ENCODE results near the gene SLC25A26.
A peak's percentile ranks its signal among the peaks of the same experiment; 100 is the strongest.

Gene SLC25A26

DNA sequence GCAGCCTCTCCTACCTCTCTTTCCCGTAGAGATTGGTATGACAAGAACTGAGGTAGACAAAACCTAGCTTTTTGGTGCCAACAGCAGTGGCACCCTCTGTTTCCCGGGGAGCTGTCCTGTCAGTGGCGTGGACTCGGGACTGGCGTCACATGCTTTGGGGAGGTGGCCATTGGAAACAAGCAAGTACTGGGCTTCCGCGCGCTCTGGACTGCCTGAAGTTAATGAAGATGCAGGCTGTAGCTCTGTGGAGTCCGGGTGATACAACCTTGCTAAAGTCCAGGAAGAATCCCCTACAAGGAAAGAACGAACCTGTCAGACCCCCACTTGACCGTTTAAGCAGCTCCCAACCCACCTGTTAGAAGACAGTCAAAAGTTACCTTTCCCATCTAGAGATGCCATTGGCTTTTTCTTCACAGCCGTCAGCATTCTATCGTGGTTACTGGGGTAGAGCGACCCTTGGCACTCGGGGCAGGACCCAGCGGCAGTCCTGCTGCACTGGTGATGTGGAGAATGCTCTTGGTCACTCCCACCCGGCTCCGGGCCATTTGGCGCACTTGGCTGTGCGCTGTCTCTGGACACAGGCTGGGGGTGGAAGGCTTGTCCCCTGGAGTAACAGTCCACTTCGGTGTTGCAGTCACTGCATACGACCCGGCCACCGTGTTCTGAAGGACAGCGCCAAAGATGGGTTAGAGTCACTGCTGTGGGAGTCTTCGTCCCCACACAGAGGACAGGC is 159.6 kb downstream of the SLC25A26 start:
- DNase-seq, result no peak

DNA sequence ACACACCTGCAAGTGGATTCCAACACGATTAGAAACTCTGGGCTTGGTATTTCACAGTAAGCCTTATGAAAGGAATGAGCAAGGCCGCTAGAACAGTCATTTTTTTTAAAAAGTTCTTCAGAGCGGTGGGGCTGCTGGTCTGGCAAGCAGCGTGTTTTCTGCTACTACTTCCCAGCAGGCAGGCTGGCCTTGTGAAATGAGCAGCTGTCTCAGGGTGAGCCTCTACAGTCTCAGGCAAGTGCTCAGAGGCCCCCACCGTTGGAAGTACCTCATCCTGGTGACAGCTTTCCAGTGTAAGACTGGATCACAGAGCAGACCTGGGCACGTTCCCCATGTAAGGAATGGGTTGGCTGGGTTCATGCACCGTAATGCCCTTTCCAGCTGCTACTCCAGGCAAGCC is 160.8 kb downstream of the SLC25A26 start:
- no peak for DNase-seq

DNA sequence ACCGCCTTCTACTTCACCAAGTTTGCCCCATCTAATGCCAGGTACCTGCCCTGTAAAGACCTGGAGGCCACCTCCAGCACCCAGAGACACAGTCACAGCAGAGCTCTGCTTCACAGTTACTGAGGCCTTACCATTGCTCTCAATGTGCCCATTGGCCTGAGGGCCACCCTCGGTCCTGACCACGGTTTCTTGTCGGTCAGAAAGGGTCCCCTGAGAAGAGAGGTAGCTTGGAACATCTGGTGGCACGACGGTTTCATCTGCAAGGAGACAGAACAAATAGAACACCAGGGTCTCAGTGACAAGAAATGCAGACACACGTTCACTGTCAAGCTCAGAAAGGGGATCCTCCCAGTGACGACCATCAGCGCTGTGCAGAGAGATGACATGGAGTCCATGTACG is 161.3 kb downstream of the SLC25A26 start:
- DNase-seq, result no peak

DNA sequence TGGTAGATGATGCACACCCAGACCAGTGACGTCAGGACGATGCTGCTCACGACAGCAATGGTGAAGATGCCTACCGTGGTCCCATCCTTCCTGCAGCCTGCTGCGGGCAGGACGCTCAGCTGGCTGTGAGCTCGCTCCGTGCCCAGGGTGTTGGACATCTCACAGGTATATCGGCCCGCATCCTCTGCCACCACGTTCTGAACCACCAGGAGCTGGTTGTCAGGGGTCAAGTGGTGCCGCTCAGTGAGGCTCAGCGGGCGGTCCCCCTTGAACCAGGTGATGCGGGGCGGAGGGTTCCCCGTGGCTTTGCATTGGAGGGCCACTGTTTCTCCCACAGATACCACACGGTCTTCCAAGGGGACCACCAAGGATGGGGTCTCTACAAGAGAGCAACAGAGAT is 162.2 kb downstream of the SLC25A26 start:
- DNase-seq, result no peak

DNA sequence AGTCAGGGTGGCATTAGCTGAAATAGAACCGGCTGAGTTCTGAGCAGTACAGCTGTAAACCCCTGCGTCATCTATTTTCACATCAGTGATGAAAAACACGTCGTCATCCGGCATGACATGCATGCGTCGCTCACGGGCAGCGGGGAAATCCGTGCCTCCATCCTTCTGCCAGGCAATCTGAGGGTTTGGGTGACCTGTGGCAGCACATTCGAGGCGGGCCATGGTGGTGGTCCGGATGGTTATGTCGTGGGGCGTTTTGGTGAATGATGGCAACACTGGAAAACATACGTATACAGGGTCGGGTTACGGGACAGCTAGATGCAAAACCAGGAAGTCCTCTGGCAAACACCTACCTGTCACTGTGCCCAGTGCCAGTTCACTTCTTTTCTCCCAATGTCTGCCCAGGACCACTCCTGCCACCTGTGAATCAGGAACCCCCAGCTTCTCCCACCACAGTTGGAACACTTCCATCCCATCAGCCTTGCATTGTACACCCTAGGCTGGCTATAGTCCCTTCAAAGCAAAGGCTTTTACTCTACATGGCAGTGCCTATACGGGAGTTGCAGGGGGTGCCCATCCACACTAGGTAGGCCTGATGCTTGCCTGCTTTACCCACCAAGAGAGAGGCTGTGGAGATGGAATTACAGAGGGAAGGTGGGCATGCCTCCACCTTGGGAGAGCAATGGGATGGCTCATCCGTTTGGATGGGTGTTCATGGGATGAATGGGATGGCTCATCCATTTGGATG is 163.4 kb downstream of the SLC25A26 start:
- no peak for DNase-seq

DNA sequence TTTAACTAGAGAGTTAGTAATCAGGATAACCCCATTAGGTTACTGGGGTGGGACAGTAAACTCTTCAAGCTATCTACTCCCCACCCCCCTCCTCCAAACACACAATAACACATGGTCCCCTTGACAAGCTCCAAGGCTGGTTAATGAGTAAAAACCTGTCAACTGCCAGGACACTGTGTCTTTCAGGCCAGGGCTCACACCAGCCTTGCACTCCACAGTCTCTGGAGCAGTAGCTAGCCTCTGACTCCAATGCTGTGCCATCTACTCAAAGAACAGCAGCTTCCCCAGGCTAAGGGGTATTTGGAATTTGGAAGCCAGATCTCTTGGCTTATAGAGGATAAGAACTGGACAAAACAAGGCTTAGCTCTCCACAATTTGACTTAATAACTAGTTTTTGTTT is 164.3 kb downstream of the SLC25A26 start:
- no peak for DNase-seq

DNA sequence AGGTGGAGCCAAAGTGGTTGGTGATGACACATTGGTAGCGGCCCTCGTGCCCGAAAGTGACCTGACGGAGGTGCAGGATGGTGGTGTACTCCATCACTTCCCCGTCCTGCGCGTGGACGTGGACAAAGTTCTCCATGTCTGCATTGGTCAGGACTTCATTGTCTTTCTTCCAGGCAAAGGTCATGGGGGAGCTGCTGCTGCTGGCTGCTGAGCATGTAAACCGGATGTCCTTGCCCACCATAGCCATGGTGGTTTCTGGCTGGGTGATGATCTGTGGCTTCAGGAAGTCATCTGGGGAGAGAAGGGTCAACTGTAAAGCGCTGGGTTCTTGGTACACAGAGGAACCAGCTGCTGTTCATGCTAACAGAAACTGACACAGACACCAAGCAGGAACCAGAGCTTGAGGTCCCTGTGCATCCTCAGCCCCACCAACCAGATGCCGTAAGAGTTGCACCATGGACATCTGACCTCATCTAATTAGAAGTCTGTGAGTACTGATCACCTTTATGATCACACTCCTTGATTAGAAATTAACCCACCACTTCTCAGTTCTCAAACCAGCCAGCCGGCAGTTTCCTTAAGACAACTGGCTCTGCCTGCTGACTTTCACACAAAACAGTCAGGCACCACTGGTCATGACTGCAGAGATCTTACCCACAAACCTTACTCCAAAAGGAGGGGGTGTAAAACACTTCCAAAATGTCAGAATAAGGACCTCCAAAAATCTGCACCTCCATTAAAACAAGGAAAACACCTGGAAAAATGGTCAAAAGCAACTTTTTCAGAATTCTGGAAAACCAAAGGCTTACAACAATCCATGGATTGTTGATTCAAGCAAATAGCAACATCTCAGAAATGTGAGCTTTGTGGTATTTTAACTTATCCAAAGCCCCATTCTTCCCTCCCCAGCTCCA is 165.5 kb downstream of the SLC25A26 start:
- no peak for DNase-seq

DNA sequence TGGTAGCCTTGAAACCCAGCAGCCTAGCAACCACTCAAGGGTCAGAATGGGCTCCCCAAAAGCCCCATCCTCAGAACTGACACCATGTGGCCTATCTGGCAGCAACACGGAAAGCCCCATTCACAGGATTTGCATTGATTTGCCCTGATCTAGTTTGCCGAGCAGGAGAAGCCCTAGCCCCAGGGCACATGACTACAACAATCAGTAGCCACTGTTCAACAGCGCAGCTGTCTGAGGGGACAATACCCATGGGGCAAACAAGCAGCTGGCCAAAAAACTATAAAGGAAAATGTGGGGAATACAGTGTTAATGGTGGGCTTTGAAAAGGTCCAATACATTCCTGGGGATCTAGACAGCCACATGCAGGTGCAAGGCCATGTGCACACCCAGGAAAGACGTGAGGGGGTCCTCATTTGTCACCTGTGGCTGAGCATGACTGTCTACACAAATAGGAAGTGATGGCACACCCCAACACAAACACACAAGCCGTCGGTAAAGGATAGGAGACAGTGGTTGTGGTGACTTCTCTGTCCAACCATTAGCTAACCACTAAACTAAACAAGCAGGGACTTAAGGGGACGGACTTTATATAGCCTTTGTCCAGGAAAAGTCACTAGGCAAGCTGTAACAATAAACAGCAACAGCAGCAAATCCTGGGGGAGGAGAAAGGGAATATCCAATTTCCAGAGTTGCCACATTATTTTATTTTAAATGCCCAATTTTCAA is 166.3 kb downstream of the SLC25A26 start:
- no peak for DNase-seq

DNA sequence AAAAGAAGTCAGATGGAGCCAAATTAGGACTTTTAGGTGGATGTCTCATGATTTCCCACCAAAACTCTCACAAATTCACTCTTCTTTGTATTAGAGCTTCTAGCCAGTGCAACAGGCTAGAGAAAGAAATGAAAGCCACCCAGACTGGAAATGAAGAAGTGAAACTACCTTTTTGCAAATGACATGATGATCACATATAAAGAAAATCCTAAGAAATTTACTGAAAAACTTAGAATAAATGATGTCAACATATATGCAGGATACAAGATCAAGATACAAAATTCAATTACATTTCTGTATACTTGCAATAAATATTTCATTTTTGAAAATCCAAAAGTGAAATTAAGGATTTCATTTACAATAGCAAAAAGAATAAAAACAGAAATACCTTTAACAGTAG is 169.2 kb downstream of the SLC25A26 start:
- peak; percentile 27 for DNase-seq

DNA sequence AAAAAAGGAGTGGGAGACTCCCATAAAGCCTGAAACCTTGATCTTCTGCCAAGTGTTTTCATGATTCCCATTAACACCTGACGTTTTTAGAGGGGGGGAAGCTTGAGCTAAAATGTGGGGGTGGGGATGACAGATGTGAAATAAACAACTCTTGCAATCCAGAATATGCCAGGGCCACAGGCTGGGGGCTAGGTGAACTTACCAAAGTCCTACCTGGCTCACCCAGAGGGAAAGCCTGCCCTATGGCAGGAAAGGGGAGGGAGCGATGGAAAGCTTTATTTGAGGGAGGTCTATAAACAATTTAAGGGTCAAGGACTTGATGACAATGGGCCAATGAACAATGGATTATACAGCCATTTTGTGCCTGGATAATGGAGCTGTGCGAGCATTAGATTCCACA is 171.7 kb downstream of the SLC25A26 start:
- no peak for DNase-seq

DNA sequence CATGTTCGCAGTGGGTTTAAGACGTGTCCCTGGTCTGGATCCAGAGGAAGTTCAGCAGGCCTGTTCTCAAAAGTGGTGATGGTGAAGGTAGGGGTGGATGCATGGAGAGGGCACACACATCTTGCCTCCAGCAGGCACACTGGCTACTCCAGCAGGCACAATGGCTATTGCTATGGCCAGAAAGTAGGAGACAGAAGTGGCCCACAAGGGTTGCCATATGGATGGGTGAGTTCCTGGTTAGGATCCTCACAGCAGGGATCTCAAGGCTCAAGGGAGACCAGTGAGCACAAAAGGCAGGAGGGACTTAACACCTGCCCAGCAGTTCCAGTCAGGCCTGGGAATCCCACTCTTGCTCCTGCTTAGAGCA is 172.1 kb downstream of the SLC25A26 start:
- no peak for DNase-seq

DNA sequence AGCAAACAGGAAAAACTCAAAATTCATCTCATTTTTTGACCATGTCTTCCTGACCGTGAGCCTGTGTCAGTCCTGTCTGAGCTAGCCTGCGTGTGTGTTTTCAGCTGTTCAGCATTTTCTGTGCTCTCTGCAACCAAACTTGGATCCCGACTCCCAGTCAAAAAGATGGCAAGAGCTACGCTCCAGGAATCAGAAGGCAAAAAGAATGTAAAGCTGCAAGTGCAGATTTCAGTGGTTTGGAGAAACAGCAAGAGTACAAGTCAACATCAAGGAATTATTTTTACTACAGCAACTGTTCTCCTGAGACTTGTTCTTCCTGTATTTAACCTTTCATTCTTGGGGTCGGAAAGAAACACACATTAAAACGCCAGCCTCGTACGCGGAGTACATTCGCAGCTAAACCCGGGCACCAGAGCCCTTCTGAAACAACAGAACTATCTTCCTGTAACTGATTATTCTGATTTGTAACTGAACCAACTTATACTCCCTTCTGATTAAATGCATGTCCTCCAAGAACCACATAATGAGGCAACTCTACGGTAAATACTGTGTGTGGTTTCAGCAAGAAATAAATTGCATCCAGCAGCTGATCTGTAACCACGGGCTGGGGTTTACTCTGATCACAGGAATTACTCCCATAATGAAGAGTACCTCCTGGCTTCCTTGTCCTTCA is 172.7 kb downstream of the SLC25A26 start:
- no peak for DNase-seq

DNA sequence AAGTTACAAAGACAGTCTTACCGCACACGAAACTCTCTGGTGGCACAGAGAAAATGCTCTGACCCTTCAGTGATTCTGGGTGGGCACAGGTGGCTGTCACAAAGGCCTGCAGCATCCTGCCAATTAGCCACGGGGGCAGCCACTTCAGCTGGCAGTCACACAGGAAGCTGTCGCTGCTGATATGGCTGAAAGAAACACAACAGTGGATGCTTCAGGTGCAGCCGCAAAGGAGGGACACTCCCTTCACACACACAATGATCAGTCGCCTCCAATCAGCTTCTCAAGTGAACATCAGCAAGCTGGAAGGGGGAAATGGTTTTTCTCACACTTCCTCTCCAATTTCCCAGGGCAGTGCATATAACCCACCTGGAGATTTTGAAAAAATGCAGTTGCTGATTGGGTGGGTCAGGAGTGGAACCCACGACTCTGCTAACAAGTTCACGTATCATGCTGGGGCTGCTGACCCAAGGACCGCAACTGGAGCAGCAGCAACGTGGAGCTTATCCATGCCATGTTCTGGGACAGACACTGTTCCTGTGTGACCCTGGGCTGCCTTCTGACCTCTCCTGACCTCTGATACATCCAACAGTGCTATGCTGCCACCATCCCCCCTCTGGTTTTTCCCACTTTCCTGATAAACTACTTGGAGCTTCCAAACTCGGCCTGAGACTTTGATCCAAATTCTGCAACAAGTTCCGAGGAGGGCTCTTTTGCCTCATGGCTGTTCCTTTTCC is 173.4 kb downstream of the SLC25A26 start:
- no peak for DNase-seq

DNA sequence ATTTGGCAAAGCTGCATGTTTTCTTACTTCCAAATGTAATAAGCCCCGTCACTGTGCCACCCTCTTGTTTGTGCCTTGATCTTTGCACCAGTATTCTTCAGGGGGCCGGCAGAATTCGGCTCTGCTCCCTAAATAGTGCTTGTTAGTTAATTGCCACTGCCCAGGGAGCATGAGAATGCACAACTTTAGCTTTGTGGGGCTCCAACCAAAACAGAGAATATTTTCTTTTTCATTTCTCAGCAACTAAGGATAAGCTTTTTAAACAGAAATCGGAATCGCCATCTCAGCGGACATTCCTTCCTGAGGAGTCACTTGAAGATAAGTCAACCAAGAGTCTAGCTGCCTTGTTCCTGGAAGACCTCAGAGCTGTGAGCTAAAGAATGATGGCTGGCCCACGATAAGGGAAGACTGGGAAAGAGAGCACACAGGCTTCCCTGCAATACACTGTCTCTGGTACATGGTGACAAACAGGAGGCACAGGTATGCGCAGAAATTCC is 174.0 kb downstream of the SLC25A26 start:
- DNase-seq, result no peak

DNA sequence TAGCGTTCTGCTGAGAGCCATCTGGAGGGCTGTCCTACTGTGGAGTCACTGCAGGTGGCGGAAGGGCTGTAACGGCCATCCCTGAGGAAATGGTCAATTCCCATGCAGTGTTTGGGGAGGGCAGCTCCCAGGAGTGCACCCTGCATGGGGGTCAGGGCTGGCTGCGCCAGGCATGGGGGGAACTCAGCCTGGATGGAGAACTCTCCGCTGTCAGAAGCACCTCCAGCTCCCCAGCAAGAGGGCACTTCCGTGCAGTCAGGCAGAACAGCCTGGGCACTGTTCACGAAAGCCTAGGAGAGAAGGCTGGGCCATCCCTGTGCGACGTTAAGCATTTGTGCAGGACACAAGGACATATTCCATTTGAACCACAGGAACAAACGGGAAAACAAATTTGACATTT is 174.8 kb downstream of the SLC25A26 start:
- DNase-seq, result no peak

DNA sequence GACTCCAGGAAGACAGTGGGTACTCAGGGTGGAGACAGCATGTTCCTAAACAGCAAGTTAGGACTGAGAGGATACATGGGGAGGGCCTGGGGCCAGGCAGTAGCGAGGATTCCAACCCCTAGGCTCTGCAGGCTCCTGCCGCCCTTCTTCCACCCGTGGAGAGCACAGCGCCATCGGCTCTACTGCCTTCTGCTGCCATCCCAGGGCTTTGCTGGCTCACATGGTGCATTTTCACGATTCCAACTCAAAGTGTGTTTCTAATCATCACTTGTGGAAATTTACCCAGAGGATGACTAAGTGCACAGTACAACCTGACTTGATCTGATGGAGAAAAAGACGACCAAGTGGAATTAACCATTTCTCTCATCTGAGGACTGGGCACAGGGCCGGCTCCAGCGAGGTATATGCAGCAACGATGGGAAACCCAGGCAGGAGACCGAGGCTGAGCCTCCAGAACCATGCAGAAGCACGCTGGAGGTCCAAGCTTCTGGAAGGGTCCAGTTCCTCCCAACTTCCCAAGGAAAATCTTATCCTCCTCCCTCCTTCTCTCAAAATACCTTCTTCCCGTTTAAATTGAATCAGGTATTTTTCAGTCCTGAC is 175.5 kb downstream of the SLC25A26 start:
- no peak for DNase-seq

DNA sequence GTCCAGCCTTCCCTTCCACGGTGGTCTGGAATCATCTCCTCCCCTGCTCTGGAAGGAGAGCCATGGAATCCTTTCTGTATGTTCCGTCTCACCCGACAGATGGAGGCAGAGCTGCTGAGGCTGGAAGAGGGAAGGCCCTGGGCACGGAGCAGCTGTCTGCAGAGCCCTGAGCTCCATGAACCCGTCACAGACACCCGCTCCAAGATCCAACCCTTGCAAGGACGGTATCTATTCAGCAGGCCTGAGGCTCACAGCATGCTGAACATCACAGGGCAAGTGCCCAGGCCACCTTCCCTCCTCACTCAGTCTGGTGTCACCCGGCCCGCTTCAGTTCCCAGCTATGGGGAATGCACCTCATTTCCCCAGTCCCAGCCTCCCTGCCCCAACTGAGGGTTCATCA is 176.1 kb downstream of the SLC25A26 start:
- no peak for DNase-seq

DNA sequence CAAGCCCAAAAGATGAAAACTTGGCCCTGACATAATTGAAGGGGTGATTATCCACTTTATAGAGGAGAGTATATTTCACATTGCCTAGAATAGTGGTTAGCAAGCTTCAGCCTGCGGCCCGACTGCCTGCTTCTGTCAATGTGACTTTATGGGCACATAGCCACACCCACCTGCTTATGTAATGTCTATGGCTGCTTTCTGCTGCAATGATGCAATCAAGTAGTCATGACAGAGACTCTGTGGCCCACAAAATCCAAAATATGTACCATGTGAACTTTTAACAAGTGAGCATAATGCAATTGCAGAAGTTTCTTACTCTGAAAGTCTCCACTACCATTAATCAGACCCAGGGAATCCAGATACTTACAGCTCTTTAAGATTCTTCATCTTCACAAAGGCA is 176.9 kb downstream of the SLC25A26 start:
- DNase-seq, result no peak

DNA sequence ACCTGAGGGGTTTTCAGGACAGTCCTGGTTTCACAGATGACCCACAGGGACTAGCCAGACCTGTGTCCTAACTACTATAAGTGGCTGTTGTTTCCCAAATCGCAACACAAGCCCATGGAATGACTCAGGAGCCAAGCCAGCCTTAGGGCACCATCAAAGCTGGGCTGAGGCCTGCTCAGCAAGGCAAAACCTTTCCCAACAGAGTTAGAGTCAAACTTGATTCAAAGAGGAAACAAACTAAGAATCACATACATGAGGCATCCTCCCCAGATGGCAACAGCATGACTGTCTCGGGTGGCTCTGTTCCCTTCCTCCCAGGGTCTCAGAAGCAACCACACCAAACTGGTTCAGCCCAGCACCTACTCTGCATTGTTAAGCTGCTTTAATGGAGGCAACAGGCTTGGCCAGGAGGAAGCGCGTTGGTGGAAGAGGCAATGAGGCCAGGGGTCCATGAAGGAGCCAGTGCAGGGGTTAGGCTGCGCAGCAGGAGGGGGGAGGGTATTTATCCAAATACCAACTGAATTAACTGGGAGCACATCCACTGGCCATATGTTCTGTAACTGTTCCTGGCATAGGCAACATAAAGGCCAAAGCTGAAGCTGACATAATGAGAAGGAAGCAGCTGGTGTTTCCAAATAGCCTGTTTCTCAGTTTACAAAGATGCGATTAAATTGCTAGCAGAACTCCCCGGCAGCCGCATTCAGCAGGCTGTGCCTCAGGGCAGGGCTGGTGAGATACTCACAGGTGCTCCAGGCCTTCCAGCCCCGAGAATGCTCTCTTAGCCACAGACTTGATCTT is 177.6 kb downstream of the SLC25A26 start:
- DNase-seq, result no peak

Measured in RPMI8226 (cell line).